HG03095 (cell line): ENCODE results near the gene NUCKS1.

ENCODE experiments used
- ATAC-seq: cut with Tn5 transposase; IDR thresholded peaks from one replicate; pipeline ENCODE4 v1.9.1; 2021; ENCODE audit warnings: moderate library complexity; ENCODE audit not compliant: unreplicated experiment

The NUCKS1 gene

GRCh38 chr1:205703072-205703471, 46.9 kb downstream of the NUCKS1 start:
- no peak for ATAC-seq

GRCh38 chr1:205701891-205702290, 48.1 kb downstream of the NUCKS1 start:
- no peak for ATAC-seq

- ATAC-seq = no peak
Measured at GRCh38 chr1:205701420-205701819, 48.6 kb downstream of the NUCKS1 start.

- no peak for ATAC-seq
Measured at GRCh38 chr1:205700865-205701401, 49.0 kb downstream of the NUCKS1 start.

- ATAC-seq = no peak
Measured at GRCh38 chr1:205699416-205699815, 50.6 kb downstream of the NUCKS1 start.

- ATAC-seq = no peak
Measured at GRCh38 chr1:205698921-205699320, 51.1 kb downstream of the NUCKS1 start.

- ATAC-seq = no peak
Measured at GRCh38 chr1:205693421-205693991, 56.5 kb downstream of the NUCKS1 start.

- no peak for ATAC-seq
Measured at GRCh38 chr1:205692423-205692822, 57.6 kb downstream of the NUCKS1 start.

GRCh38 chr1:205690122-205690756, 59.7 kb downstream of the NUCKS1 start:
- ATAC-seq = no peak

GRCh38 chr1:205689479-205689878, 60.5 kb downstream of the NUCKS1 start:
- no peak for ATAC-seq

- ATAC-seq = no peak
Measured at GRCh38 chr1:205688171-205689080, 61.6 kb downstream of the NUCKS1 start.

- ATAC-seq = no peak
Measured at GRCh38 chr1:205687242-205687641, 62.7 kb downstream of the NUCKS1 start.

GRCh38 chr1:205681364-205681763, 68.6 kb downstream of the NUCKS1 start:
- ATAC-seq = no peak

- no peak for ATAC-seq
Measured at GRCh38 chr1:205680073-205680851, 69.7 kb downstream of the NUCKS1 start, which contains the start of gene SLC45A3. TSS of gene SLC45A3 (minus strand) at chr1:205680509. CDS start at chr1:205664656, 15,853 bp downstream.

GRCh38 chr1:205678286-205679111, 71.5 kb downstream of the NUCKS1 start:
- ATAC-seq = no peak

GRCh38 chr1:205677167-205677566, 72.8 kb downstream of the NUCKS1 start:
- ATAC-seq = no peak

GRCh38 chr1:205676597-205676996, 73.4 kb downstream of the NUCKS1 start:
- ATAC-seq = no peak

GRCh38 chr1:205676002-205676401, 74.0 kb downstream of the NUCKS1 start:
- ATAC-seq = no peak

- no peak for ATAC-seq
Measured at GRCh38 chr1:205675247-205675646, 74.7 kb downstream of the NUCKS1 start.

- no peak for ATAC-seq
Measured at GRCh38 chr1:205672970-205673369, 77.0 kb downstream of the NUCKS1 start.
